RWPE1 (cell line): Measurements from ENCODE around the gene SLC12A8.
A peak's percentile ranks its signal among the peaks of the same experiment; 100 is the strongest.

Experiments
- CTCF ChIA-PET: fragments of 350-600 bp; sonication (Branson Sonifier 250); formaldehyde crosslinking; extraction: SDS; loops from one replicate; lab custom pipeline; 2021; lab: Yijun Ruan, JAX
- POLR2A ChIA-PET: fragments of 400-600 bp; formaldehyde crosslinking; extraction: SDS; loops from one replicate; lab custom pipeline; 2020; ENCODE audit warnings: antibody characterized with exemption; ENCODE audit not compliant: low non-redundant PET; lab: Yijun Ruan, JAX
- DNase-seq: peaks from one replicate; pipeline ENCODE4 v3.0.0; 2012; ENCODE audit warnings: low spot score
- H3K27ac ChIP-seq: fragments of 450-650 bp; 2 replicates; pipeline ENCODE4 v1.5.1; 2017
- CTCF ChIP-seq: fragments of 450-650 bp; conservative IDR thresholded peaks from 2 replicates; pipeline ENCODE4 v1.5.1; 2017; ENCODE audit warnings: low read depth, mild to moderate bottlenecking

SLC12A8 gene

GRCh38 chr3:125126323-125126722, 86.2 kb downstream of the SLC12A8 start:
- TF ChIP-seq CTCF, result no peak
- POLR2A ChIA-PET, result interaction anchor here (0.7 kb wide), 1 partner anchor 14 kb away, joined by 4 read pairs; no protein-coding TSS in a partner anchor
- CTCF ChIA-PET, result interaction anchor here (0.6 kb wide), 1 partner anchor 10 kb away, joined by 8 read pairs; no protein-coding TSS in a partner anchor
- no peak for DNase-seq
- H3K27ac ChIP-seq, result peak overlapping the region; percentile 60

- TF ChIP-seq CTCF, result no peak
- DNase-seq, result peak; percentile 46
- POLR2A ChIA-PET, result no interaction called here
- CTCF ChIA-PET, result no interaction called here
- peak overlapping the region; percentile 60 for H3K27ac ChIP-seq
Observed at GRCh38 chr3:125125821-125126245, 86.7 kb downstream of the SLC12A8 start.

DNA sequence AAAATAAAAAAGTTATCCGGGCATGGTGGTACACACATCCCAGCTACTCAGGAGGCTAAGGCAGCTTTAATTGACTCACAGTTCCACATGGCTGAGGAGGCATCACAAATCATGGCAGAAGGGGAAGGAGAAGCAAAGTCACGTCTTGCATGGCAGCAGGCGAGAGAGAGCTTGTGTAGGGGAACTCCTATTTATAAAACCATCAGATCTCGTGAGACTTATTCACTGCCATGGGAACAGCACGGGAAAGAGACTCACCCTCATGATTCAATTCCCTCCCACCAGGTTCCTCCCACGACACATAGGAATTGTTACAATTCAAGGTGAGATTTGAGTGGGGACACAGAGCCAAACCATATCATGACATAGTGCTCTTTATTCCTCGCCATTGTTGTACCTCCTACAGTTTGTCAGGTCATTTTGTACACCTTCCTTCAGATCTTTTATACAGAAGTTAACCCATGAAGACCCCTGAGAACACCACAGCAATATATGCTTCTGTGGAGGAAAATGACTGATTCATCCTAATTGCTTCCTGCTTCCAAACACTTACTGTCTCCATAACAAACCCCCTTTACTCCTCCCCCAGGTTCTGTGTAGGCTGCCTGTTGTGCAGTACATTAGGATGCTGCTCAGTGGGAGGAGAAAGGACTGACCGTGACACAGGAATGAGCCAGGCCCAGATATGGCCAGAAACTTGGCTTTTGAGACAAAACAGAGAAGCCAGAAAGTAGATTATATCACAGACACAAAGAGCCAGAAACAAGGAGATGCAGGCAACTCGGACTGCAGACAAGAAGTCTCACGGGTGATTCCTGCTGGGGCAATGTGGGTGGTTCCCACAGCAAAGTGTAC, 88.9 kb downstream of the SLC12A8 start:
- no peak overlapping the region for H3K27ac ChIP-seq
- POLR2A ChIA-PET, result no interaction called here
- no peak for TF ChIP-seq CTCF
- CTCF ChIA-PET, result no interaction called here
- no peak for DNase-seq

- POLR2A ChIA-PET, result no interaction called here
- no peak overlapping the region; the same call in 1 of the 2 replicates for H3K27ac ChIP-seq
Observed at GRCh38 chr3:125121246-125122010, 91.1 kb downstream of the SLC12A8 start.

GRCh38 chr3:125120379-125121122, 92.0 kb downstream of the SLC12A8 start:
- no peak for DNase-seq
- ChIA-PET CTCF (interaction anchor here (0.5 to 0.7 kb wide), 2 partner anchors 45 to 92 kb away, joined by 3 to 4 read pairs; partner anchors contain the start of gene SLC12A8), POLR2A (no interaction called here)
- no peak overlapping the region; the same call in 1 of the 2 replicates for H3K27ac ChIP-seq
- no peak for TF ChIP-seq CTCF

More at GRCh38 chr3:125121246-125122010, 91.1 kb downstream of the SLC12A8 start:
- CTCF ChIA-PET, result interaction anchor here (0.7 kb wide), 1 partner anchor 46 kb away, joined by 4 read pairs; no protein-coding TSS in a partner anchor
- no peak for DNase-seq
- TF ChIP-seq CTCF, result no peak
